ENCODE results near the gene BFSP2.

DNA sequence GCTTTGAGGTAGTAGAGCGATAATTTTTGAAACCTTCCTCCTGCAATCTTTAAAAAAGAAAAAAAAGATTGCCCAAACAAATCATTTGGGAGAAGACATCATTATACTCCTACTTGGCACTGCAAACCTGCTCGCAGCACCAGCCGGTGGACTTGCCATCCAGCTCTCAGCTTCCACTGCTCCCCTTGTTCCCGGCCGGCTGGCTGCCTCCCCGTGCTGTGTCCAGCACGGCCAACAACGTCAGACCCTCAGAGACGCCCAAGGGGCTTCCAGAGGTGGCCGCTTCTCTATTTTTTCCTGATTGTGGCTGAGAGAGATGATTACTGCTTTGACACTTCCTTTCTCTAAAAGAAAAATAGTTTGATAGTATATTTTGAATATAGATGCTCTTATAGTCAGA lies 3.0 kb upstream of the BFSP2 start:
- TF ChIP-seq, protein P1, sequence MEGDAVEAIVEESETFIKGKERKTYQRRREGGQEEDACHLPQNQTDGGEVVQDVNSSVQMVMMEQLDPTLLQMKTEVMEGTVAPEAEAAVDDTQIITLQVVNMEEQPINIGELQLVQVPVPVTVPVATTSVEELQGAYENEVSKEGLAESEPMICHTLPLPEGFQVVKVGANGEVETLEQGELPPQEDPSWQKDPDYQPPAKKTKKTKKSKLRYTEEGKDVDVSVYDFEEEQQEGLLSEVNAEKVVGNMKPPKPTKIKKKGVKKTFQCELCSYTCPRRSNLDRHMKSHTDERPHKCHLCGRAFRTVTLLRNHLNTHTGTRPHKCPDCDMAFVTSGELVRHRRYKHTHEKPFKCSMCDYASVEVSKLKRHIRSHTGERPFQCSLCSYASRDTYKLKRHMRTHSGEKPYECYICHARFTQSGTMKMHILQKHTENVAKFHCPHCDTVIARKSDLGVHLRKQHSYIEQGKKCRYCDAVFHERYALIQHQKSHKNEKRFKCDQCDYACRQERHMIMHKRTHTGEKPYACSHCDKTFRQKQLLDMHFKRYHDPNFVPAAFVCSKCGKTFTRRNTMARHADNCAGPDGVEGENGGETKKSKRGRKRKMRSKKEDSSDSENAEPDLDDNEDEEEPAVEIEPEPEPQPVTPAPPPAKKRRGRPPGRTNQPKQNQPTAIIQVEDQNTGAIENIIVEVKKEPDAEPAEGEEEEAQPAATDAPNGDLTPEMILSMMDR (IDR thresholded peaks at IDR 0.05; ENCODE audit: poor library complexity), result no peak
- no peak for TF ChIP-seq EZH2 (IDR thresholded peaks at IDR 0.05; ENCODE audit: borderline replicate concordance)
- TF ChIP-seq EZH2phosphoT487 (IDR thresholded peaks at IDR 0.05; ENCODE audit: low read depth, severe bottlenecking, unreplicated experiment), result no peak
